Progenitor cell of endocrine pancreas (in vitro differentiated cells): ENCODE data around the gene RBMS1. TPM values are rescaled to one million over a fixed set of nuclear protein-coding genes. Genes with fewer than 3 reads are reported as not detected.

Experiments used
- DNase-seq: peaks from one replicate; pipeline ENCODE4 v3.0.0; 2021; ENCODE audit warnings: low spot score; ENCODE audit not compliant: unreplicated experiment
- H3K27ac Mint-ChIP-seq: 2 replicates; pipeline ENCODE4 v1.8.0; 2021; ENCODE audit warnings: mild to moderate bottlenecking, moderate library complexity, mixed read lengths
- H3K27me3 Mint-ChIP-seq: 2 replicates; pipeline ENCODE4 v1.8.0; 2021; ENCODE audit warnings: mixed read lengths
- H3K36me3 Mint-ChIP-seq: 2 replicates; pipeline ENCODE4 v1.8.0; 2022; ENCODE audit warnings: mixed read lengths; ENCODE audit not compliant: insufficient read depth
- H3K4me1 Mint-ChIP-seq: 2 replicates; pipeline ENCODE4 v1.8.0; 2021; ENCODE audit warnings: low read depth, mixed read lengths
- H3K4me3 Mint-ChIP-seq: 2 replicates; pipeline ENCODE4 v1.8.0; 2021; ENCODE audit warnings: low read depth, mild to moderate bottlenecking, moderate library complexity, mixed read lengths
- H3K9me3 Mint-ChIP-seq: 2 replicates; pipeline ENCODE4 v1.8.0; 2021; ENCODE audit warnings: low read depth, mixed read lengths
- total RNA-seq: library from RNA; stranded (reverse); gene quantifications from 2 replicates; pipeline ENCODE4 v1.2.1, GENCODE V29; 2021
- TF ChIP-seq, protein P1 (sequence below): fragments of 200-600 bp; sonication (generic); IDR thresholded peaks from one replicate; pipeline ENCODE4 v1.5.0; 2021; ENCODE audit warnings: antibody characterized with exemption, mild to moderate bottlenecking; ENCODE audit not compliant: unreplicated experiment

Gene RBMS1
- total RNA-seq, 1 donor from 2014 or later, result 59.8 TPM

DNA sequence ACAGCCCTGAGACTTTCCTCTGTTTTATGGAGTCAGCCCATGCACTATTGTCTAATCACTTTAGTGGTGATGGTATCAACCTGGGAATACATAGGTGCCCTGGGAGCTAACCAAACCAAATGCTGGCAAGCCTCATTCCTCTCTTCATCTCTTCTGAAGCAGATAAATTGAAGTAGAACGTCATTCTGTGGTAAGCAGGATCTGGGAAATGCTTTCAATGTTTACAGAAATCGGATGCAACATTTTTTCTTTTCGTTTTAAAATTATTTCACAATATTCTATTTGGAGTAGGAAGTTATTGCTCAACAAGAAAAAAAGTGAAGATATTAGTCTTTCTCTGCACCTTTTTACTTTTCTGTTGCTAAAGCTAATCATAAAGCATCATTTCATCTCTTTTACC lies 114.2 kb downstream of the RBMS1 start:
- Mint-ChIP-seq H3K36me3 (no peaks in the 10 kb centered on the region), H3K27ac (no peak overlapping the region), H3K9me3 (no peaks in the 10 kb centered on the region), H3K4me1 (peaks cover 13% of the 10 kb centered on the region), H3K4me3 (no peak overlapping the region), H3K27me3 (no peaks in the 10 kb centered on the region)
- DNase-seq, result no peak
- TF ChIP-seq, protein P1, sequence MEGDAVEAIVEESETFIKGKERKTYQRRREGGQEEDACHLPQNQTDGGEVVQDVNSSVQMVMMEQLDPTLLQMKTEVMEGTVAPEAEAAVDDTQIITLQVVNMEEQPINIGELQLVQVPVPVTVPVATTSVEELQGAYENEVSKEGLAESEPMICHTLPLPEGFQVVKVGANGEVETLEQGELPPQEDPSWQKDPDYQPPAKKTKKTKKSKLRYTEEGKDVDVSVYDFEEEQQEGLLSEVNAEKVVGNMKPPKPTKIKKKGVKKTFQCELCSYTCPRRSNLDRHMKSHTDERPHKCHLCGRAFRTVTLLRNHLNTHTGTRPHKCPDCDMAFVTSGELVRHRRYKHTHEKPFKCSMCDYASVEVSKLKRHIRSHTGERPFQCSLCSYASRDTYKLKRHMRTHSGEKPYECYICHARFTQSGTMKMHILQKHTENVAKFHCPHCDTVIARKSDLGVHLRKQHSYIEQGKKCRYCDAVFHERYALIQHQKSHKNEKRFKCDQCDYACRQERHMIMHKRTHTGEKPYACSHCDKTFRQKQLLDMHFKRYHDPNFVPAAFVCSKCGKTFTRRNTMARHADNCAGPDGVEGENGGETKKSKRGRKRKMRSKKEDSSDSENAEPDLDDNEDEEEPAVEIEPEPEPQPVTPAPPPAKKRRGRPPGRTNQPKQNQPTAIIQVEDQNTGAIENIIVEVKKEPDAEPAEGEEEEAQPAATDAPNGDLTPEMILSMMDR, result no peak

DNA sequence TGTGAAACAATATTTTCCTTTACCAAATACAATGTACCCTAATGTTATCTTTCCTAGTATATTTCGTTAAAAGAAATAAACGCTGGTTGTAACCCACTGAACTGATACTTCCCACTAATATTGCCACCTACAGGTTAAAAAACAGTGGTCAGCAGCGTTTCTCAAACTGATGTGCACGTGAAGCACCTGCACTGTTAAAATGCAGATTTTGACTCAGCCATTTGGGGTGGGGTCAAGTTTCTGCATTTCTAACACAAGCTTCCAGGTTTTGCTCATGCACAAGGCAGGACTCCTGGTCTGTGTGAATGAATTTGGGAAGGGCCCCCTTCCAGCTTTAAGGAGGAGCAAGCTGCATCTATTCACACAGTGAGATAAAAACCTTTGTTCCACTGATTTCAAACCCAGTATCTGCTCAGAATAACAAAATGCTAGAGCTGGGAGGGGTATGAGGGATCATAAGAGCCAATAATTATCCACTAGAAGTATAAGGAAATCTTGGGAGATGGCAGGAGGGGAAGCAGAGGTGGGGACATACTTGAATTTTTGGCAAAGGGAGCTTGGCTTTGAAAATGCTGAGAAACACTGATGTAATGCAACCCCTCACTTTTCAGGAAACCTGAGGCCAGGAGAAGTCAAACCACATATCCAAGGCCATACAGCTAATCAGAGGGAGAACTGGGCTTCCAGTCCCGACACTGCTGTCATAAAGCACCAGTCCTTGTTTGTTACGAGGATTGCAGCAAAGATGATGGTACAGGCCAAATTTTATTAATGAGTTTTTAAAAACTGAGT lies 116.2 kb downstream of the RBMS1 start:
- no peaks in the 10 kb centered on the region for H3K27me3 Mint-ChIP-seq
- TF ChIP-seq, protein P1, result peak; percentile 26
- peaks cover 19% of the 10 kb centered on the region for H3K4me1 Mint-ChIP-seq
- no peak overlapping the region for H3K4me3 Mint-ChIP-seq
- no peak overlapping the region for H3K27ac Mint-ChIP-seq
- no peaks in the 10 kb centered on the region for H3K36me3 Mint-ChIP-seq
- H3K9me3 Mint-ChIP-seq, result no peaks in the 10 kb centered on the region
- DNase-seq, result no peak

DNA sequence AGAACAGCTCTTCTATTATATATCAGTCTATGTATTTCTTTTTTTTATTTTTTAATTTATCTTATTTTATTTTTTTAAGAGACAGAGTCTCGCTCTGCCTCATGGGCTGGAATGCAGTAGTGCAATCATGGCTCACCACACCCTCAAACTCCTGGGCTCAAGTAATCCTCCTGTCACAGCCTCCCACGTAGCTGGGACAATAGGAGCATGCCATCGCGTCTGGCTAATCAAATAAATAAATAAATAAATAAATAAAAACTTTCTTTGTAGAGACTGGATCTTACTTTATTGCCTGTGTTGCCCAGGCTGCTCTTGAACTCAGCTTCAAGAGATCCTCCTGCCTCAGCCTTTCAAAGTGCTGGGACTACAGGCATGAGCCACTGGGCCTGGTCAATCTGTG lies 117.0 kb downstream of the RBMS1 start:
- no peaks in the 10 kb centered on the region for H3K9me3 Mint-ChIP-seq
- H3K4me1 Mint-ChIP-seq, result peaks cover 19% of the 10 kb centered on the region
- H3K4me3 Mint-ChIP-seq, result no peak overlapping the region
- no peaks in the 10 kb centered on the region for H3K36me3 Mint-ChIP-seq
- no peak for DNase-seq
- H3K27me3 Mint-ChIP-seq, result no peaks in the 10 kb centered on the region
- no peak overlapping the region for H3K27ac Mint-ChIP-seq
- TF ChIP-seq, protein P1, result no peak

DNA sequence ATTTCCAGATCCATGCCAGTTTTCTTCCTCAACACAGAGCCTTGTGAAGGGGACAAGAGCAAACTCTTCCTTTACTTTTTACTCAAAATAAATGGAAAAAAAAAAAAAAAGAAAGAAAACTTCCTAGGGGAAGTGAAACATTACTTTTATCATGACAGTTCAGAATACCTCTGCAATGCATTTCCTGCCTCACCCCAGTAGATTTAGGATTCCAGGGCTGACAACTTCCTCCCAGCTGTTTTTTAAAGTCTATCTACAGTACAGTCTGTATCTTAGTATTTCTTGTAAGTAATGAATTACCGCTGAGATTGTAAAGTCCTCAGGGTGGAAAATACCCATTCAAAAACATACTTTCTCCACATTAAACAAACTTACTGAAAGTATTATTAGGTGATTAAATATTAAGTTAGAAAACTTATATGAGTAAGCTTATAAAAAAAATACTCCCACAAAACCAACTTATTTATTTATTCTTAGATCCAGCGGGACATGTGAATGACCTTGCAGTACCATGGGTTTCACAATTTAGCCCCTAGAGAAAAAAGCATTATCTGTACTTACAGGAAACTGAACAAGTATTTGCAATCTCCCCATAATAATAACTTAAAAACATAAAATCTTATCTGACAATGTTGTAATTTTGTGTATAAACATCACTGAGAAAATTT lies 117.7 kb downstream of the RBMS1 start:
- Mint-ChIP-seq H3K27ac (no peak overlapping the region), H3K27me3 (no peaks in the 10 kb centered on the region), H3K4me3 (no peak overlapping the region), H3K9me3 (no peaks in the 10 kb centered on the region), H3K36me3 (no peaks in the 10 kb centered on the region), H3K4me1 (peaks cover 20% of the 10 kb centered on the region)
- DNase-seq, result no peak
- TF ChIP-seq, protein P1, result no peak

DNA sequence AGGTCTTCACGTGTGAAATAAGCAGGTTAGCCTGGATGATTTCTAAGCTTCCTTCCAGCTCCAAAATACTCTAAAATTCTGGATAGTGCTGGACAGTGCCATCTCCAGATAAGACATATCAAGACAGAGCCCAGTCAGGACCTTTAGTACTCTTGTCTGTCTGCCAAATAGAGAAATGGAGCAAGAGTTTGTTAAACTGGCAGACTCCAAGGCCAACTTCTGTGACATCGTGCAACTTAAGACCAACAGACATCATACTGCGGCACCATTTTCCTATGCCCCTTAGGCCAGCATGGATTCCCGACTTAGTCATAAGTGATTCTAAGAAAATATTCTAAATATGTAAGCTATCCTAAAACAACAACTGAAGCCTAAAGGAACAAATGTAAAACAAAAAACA lies 118.6 kb downstream of the RBMS1 start:
- no peak for DNase-seq
- no peaks in the 10 kb centered on the region for H3K27me3 Mint-ChIP-seq
- no peaks in the 10 kb centered on the region for H3K9me3 Mint-ChIP-seq
- TF ChIP-seq, protein P1, result no peak
- no peaks in the 10 kb centered on the region for H3K36me3 Mint-ChIP-seq
- H3K4me1 Mint-ChIP-seq, result peaks cover 18% of the 10 kb centered on the region
- H3K4me3 Mint-ChIP-seq, result no peak overlapping the region
- H3K27ac Mint-ChIP-seq, result no peak overlapping the region
